AG08395 (cell line): ENCODE measurements around the gene OSBPL7.

Experiments
- DNase-seq: peaks from one replicate; pipeline ENCODE4 v3.0.0; 2012; ENCODE audit warnings: mixed read lengths, low spot score

The OSBPL7 gene, protein sequence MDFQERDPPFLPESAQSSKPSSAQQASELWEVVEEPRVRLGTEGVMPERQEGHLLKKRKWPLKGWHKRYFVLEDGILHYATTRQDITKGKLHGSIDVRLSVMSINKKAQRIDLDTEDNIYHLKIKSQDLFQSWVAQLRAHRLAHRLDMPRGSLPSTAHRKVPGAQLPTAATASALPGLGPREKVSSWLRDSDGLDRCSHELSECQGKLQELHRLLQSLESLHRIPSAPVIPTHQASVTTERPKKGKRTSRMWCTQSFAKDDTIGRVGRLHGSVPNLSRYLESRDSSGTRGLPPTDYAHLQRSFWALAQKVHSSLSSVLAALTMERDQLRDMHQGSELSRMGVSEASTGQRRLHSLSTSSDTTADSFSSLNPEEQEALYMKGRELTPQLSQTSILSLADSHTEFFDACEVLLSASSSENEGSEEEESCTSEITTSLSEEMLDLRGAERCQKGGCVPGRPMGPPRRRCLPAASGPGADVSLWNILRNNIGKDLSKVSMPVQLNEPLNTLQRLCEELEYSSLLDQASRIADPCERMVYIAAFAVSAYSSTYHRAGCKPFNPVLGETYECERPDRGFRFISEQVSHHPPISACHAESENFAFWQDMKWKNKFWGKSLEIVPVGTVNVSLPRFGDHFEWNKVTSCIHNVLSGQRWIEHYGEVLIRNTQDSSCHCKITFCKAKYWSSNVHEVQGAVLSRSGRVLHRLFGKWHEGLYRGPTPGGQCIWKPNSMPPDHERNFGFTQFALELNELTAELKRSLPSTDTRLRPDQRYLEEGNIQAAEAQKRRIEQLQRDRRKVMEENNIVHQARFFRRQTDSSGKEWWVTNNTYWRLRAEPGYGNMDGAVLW

DNA sequence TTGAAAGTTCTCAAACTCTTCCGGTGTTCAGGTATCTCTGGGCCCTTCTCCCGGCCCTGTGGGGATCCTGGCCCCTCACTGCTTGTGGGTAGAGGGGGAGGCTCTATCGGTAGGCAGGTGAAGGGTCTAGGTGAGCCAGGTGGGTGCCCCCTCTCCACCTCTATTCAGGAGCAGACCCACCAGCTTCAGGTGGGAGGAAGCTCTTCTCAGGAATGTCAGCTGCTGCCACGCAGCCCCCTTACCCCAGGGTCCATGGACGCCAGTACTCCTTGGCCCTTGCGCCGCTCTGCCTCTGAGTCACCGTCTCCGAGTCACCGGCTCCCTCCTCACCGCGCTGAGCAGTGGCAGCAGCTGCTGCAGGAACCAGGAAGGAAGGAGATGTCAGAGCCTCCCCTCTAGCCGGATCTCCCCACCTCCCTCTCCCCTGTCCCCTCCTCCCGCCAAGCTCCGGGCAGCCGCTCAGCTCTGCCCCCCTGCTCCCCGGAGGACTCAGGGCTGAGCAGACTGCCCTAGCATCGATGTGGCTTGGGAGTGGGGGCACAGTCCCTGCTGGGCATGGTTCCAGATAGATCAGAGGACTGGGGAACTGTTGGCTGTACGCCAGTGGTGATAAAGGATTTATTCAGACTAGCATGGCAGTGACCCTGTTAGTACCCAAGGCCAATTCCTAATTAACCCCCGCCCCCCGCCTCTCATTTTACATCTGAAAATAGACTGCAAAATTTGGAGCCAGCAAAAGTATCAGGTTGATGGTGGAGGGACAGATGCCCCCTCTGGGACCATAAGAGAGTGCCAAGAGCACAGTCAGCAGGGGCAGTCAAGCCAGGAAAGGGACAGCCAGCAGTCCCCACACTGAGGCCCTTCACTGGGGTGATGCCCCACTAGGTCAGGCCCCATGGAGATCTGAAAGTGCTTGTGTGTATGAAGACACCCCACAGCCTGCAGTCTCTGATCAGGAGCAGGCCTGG lies at the start of gene OSBPL7:
Gene OSBPL7, minus strand, starts transcription at position 371 of the 968 bp plus-strand sequence. CDS start 1,516 bp downstream, outside the sequence.
- DNase-seq, result peak; percentile 87

GRCh38 chr17:47871048-47871447 lies 49.5 kb upstream of the OSBPL7 start:
- DNase-seq, result no peak

DNA sequence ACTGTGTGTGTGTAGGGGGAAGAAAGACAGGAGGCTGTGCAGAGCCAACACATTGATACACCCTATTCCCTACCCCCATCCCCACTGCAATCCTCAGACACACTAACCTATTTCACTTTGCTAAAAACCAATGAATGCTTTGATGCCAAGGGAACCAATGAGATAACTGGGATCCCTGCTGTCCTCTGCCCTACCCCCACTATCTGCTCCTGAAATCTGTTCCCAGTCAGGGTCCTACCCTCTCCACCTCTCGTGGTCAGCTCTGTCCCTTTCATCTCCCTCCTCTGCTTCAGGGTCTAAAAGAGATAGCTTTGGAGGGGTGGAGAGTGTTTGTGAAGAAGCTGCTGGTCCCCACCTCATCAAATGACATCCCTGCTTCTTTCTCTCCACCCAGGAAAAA lies 48.5 kb upstream of the OSBPL7 start:
- DNase-seq, result no peak

- DNase-seq, result no peak
Observed at GRCh38 chr17:47869114-47869513, 47.5 kb upstream of the OSBPL7 start.

DNA sequence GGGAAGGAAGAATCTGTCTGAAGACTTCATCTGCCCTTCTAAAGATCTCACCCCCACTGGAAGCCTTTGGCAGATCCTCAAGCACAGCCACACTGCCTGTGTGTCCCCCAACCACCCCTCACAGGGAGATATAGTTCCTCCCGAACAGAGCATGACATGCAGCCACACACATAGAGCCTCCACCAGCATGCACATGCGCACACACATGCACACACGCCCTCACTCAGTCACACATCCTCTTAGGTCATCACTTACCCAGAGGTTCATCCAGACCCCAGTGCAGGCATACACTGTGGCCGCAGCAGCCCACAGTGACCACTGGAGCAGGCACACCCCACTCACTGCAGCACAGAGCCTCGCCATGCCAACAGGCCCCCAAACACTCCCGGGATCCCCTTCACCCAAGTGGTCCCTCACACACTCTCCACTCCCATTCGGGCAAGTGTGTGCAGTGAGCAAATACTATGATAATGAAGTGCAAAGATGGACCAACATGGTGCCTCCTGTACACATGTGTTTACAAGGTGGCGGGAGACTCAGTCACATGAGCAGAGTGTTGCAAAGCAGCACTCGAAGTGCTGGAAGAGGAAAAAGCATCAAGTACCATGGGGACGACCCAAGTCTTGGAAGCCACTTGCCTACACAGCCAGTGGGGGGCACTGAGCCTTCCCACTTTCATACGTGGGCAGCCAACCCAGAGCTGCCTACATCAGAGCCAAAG lies 46.4 kb upstream of the OSBPL7 start:
- DNase-seq, result no peak

DNA sequence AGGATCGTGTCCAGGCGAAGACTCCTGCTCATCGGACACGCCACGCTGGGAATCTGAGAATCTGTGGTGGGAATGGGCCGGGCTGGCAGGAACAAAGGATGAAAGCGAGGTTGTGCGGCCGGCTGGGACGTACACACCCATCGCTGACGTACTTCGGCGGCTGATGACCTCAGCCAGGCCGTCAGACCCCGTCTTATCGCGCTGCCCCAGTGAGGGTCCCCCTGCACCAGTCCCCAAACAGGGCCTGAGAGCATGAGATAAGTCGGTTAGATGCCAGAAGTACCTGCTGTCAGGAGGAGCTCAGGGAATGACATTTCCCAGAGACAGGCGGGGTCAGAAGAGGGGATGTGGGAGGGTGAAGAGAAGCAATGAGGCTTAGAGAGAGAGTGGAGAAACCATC lies 45.3 kb upstream of the OSBPL7 start:
- no peak for DNase-seq

GRCh38 chr17:47864791-47865216 lies 43.2 kb upstream of the OSBPL7 start:
- DNase-seq, result peak; percentile 27

DNA sequence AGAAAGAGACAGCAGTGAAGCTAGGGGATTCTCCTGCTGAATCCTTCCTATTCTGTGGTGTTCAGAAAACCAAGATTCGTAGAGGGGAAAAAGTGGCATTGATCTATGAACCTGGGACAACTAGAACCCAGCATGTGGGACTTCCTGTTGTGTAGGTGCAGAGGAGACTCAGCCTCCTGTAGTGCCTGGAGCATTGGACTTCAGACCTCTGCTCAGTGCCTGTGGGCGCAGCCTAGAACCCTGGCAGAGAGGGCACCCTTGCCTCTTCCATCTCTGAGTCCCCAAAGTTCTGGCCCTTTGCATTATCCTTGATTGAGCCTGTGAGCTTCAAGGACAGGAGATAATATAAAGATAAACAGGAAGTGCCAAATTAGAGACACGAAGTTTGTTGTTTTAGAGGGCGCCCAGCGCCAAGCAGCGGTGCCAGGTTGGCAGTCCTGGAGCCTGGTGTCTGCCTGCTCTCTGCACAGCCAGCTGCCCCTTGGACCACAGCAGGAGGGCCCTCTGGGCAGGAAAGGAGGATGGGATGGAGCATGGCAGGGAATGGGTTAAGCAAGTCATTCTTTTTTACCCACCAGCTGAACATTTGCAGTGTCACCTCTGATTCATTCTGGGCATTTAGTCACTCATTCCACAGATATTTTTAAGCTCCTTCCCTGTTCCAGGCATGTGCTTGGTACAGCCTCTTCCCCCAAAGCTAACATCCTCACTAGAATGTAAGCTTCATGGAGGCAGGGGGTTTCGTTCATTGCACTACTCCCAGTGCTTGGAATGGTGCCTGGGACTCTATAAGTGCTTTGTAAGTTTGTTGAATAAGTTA lies 41.2 kb upstream of the OSBPL7 start:
- peak; percentile 91 for DNase-seq

- no peak for DNase-seq
Observed at GRCh38 chr17:47860386-47860785, 38.8 kb upstream of the OSBPL7 start.

- no peak for DNase-seq
Observed at GRCh38 chr17:47857551-47858455, 36.2 kb upstream of the OSBPL7 start.

GRCh38 chr17:47856830-47857229 lies 35.2 kb upstream of the OSBPL7 start:
- no peak for DNase-seq

- DNase-seq, result no peak
Observed at GRCh38 chr17:47855737-47856136, 34.1 kb upstream of the OSBPL7 start.

DNA sequence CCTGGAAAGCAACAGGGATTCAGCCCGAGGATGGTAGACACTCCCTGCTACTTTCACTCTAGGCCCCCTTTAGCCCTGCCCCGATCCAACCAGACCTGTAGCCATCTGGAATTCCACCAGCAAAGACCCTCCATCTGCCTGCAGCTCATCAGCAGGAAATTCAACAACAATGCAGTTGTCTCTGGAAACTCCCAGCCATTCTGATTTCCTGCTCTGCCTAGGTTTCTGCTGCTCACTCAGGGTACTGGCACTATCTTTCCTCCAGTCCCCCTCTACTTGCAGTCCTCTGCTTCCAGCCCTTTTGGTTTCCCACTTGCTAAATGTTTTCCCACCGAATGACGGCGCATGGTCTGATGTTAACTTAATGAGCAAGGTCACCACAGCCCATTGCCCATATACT lies 32.0 kb upstream of the OSBPL7 start:
- no peak for DNase-seq

GRCh38 chr17:47852113-47852949 lies 30.7 kb upstream of the OSBPL7 start:
- DNase-seq, result no peak

DNA sequence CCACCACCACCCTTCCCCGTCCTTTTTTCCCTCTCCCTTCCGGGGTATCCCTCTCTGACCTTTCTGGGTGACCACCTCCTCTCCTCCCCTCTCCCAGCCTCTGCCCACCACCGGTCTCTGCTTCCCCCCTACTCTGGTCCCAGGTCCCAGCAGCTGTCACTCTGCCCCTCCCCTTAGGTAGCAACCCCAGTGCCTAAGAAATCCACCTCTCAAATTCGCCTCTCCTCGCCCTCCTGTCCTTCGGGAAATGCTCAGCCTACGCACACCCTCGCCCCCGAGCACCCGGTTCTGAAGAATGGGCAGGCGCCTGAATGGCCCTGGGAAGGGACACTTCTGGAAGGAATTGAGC lies 30.1 kb upstream of the OSBPL7 start:
- no peak for DNase-seq

GRCh38 chr17:47850692-47851573 lies 29.3 kb upstream of the OSBPL7 start, which contains the start of gene SP6:
Gene SP6 (minus strand): TSS chr17:47851163. CDS start chr17:47848429, 2,734 bp downstream.
- peak; percentile 76 for DNase-seq

- no peak for DNase-seq
Observed at GRCh38 chr17:47850373-47850691, 28.7 kb upstream of the OSBPL7 start.

GRCh38 chr17:47848198-47848513 lies 26.6 kb upstream of the OSBPL7 start:
- DNase-seq, result no peak
